Fibroblast of skin of left quadriceps (primary cell): Measurements from ENCODE around the gene KLHL2.

Source experiments
- DNase-seq, 2 experiments: peaks; one replicate each; pipeline ENCODE4 v3.0.0-alpha.2; 2013; ENCODE audit warnings: low read depth in 2 of 2

The KLHL2 gene

GRCh38 chr4:165367040-165367439 is 159.7 kb downstream of the KLHL2 start:
- no peak for DNase-seq

GRCh38 chr4:165368114-165368513 is 160.8 kb downstream of the KLHL2 start:
- DNase-seq = no peak

DNA sequence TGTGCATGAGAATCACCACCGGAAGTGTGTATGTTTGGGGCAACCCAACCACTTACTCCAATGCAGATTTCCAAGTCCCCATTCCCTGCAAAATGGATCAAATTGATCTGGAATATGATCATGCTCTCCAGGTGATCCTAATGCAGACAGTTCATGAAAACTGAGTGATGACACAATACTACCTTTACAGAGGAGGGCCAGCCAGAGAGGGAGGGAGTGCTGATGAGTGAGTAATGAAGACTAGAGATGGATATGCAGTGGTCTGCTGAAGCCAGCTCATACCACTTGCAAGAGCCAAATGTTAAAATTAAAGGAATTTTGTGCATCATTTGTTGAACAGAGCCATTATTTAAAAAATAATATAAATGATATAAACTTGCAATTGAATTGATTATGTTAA is 161.2 kb downstream of the KLHL2 start:
- DNase-seq = no peak

- no peak for DNase-seq
Measured at GRCh38 chr4:165369522-165369921, 162.2 kb downstream of the KLHL2 start.

- no peak for DNase-seq
Measured at GRCh38 chr4:165370530-165370929, 163.2 kb downstream of the KLHL2 start.
